ENCODE results near the gene USH1G. TPM values are rescaled to one million over a fixed set of nuclear protein-coding genes. Genes with fewer than 3 reads are reported as not detected.

USH1G gene
- polyA plus RNA-seq, 1 donor from 2014 or later, result not detected

- Histone ChIP-seq H3K79me2 (replicated peaks; ENCODE audit: insufficient read depth, low read length) (no peaks in the 10 kb centered on the region), H3K9me3 (ENCODE audit: low read length) (no peaks in the 10 kb centered on the region), H3K9me2 (ENCODE audit: insufficient read depth, low read length) (no peaks in the 10 kb centered on the region), H3K36me3 (ENCODE audit: insufficient read depth, low read length) (no peaks in the 10 kb centered on the region), H3F3A (ENCODE audit: insufficient read depth, low read length, poor library complexity, severe bottlenecking) (no peaks in the 10 kb centered on the region), H3K27ac (ENCODE audit: low read length) (no peak overlapping the region), H2AFZ (ENCODE audit: low read depth, low read length) (no peak overlapping the region), H3K9ac (ENCODE audit: low read length) (no peak overlapping the region), H3K4me2 (ENCODE audit: low read length) (no peak overlapping the region), H3K4me3 (ENCODE audit: low read length) (no peak overlapping the region), H4K20me1 (ENCODE audit: insufficient read depth) (no peaks in the 10 kb centered on the region), H3K27me3 (ENCODE audit: insufficient read depth, low read depth, low read length) (peaks cover 20% of the 10 kb centered on the region)
- TF ChIP-seq REST (IDR thresholded peaks at IDR 0.05; ENCODE audit: borderline replicate concordance) (no peak), CTCF (IDR thresholded peaks at IDR 0.05; ENCODE audit: poor library complexity, severe bottlenecking) (no peak), EZH2 (IDR thresholded peaks at IDR 0.05; ENCODE audit: borderline replicate concordance, insufficient read depth, low read length, poor library complexity, severe bottlenecking) (no peak), RAD21 (conservative IDR thresholded peaks at IDR 0.05) (no peak), EP300 (conservative IDR thresholded peaks at IDR 0.05; ENCODE audit: poor library complexity, severe bottlenecking) (no peak), TAF1 (IDR thresholded peaks at IDR 0.05; ENCODE audit: low read depth) (no peak), POLR2AphosphoS5 (IDR thresholded peaks at IDR 0.05) (no peak), MXI1 (conservative IDR thresholded peaks at IDR 0.05; ENCODE audit: poor library complexity, severe bottlenecking) (no peak), SMC3 (conservative IDR thresholded peaks at IDR 0.05; ENCODE audit: poor library complexity) (no peak)
Observed at GRCh38 chr17:74945543-74945942, 22.5 kb upstream of the USH1G start.

- Histone ChIP-seq H3K4me2 (ENCODE audit: low read length) (no peak overlapping the region), H3K9me3 (ENCODE audit: low read length) (no peaks in the 10 kb centered on the region), H3K27me3 (ENCODE audit: insufficient read depth, low read depth, low read length) (peaks cover 32% of the 10 kb centered on the region), H3F3A (ENCODE audit: insufficient read depth, low read length, poor library complexity, severe bottlenecking) (no peaks in the 10 kb centered on the region), H3K9ac (ENCODE audit: low read length) (no peak overlapping the region), H3K4me3 (ENCODE audit: low read length) (no peak overlapping the region), H4K20me1 (ENCODE audit: insufficient read depth) (no peaks in the 10 kb centered on the region), H2AFZ (ENCODE audit: low read depth, low read length) (no peak overlapping the region), H3K27ac (ENCODE audit: low read length) (no peak overlapping the region), H3K79me2 (replicated peaks; ENCODE audit: insufficient read depth, low read length) (no peaks in the 10 kb centered on the region), H3K36me3 (ENCODE audit: insufficient read depth, low read length) (no peaks in the 10 kb centered on the region), H3K9me2 (ENCODE audit: insufficient read depth, low read length) (no peaks in the 10 kb centered on the region)
- TF ChIP-seq MXI1 (conservative IDR thresholded peaks at IDR 0.05; ENCODE audit: poor library complexity, severe bottlenecking), result no peak
- no peak for TF ChIP-seq EP300 (conservative IDR thresholded peaks at IDR 0.05; ENCODE audit: poor library complexity, severe bottlenecking)
- TF ChIP-seq EZH2 (IDR thresholded peaks at IDR 0.05; ENCODE audit: borderline replicate concordance, insufficient read depth, low read length, poor library complexity, severe bottlenecking), result no peak
Observed at GRCh38 chr17:74943808-74944522, 20.9 kb upstream of the USH1G start.

Measured in neural cell (in vitro differentiated cells).